Activated CD4-positive, CD25-positive, alpha-beta regulatory T cell treated with anti-CD3 and anti-CD28 coated beads, Interleukin-2, amount 50 U/mL, for 24 hours (primary cell): ENCODE data around the gene SLC6A5.

Experiments used
- ATAC-seq, 2 donors: fragments of 150-1000 bp; cut with Tn5 transposase; one replicate each; pipeline ENCODE4 v1.10.0; 2021; ENCODE audit warnings: mild to moderate bottlenecking in 1 of 2, moderate library complexity in 1 of 2

The SLC6A5 gene

GRCh38 chr11:20670932-20671403, 71.6 kb downstream of the SLC6A5 start:
- ATAC-seq, result no peak

GRCh38 chr11:20671856-20672546, 72.6 kb downstream of the SLC6A5 start:
- ATAC-seq, result no peak

DNA sequence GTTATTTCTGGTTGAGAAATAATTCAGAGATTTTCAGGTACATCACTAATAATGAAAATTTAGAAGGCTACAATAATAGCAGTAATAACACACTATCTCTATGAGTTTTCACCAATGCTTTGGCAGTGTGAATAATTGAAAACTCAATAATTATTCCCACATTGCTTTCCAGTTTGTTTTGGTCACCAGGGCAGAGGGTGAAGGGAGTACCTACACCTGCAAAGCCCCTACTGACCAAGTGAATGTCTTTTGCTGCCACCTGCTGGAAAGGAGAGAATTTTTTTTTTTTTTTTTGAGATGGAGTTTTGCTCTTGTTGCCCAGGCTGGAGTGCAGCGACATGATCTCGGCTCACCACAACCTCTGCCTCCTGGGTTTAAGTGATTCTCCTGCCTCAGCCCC, 73.2 kb downstream of the SLC6A5 start:
- ATAC-seq, result no peak

DNA sequence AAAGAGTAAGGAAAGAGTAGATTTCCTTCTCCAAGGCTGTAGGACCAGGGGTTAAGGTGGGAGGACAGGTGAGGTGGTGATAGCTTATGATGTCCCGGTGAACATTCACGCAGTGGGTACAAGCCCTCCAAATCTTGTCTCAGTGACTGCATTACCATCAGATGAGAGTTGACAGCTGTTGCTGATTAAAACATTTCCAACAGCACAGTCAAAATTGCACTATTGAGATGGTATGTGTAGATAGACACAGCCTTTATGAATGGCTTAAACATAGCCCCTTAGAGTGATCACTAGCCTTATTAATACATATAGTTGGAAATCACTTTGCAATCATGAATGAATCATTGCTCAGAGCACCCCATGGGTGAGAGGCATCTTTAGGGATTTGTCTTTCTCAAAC, 77.2 kb downstream of the SLC6A5 start:
- no peak for ATAC-seq

- ATAC-seq, result no peak
These were observed 89.4 kb downstream of the SLC6A5 start for GRCh38 chr11:20688761-20689160.

DNA sequence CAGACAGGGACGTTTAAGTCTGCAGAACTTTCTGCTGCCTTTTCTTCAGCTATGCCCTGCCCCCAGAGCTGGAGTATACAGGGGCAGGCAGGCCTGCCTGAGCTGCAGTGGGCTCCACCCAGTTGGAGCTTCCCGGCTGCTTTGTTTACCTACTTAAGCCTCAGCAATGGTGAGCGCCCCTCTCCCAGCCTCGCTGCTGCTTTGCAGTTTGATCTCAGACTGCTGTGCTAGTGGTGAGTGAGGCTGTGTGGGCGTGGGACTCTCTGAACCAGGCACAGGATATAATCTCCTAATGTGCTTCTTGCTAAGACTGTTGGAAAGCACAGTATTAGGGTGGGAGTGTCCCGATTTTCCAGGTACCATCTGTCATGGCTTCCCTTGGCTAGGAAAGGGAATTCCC, 108.5 kb downstream of the SLC6A5 start:
- ATAC-seq, result no peak
